ENCODE data around the gene KLK4.
"Not testable (repeated sequence)": the region's sequence is repeated elsewhere in the genome, so short reads cannot be mapped to it uniquely, and the experiment has no call there.

Gene KLK4

DNA sequence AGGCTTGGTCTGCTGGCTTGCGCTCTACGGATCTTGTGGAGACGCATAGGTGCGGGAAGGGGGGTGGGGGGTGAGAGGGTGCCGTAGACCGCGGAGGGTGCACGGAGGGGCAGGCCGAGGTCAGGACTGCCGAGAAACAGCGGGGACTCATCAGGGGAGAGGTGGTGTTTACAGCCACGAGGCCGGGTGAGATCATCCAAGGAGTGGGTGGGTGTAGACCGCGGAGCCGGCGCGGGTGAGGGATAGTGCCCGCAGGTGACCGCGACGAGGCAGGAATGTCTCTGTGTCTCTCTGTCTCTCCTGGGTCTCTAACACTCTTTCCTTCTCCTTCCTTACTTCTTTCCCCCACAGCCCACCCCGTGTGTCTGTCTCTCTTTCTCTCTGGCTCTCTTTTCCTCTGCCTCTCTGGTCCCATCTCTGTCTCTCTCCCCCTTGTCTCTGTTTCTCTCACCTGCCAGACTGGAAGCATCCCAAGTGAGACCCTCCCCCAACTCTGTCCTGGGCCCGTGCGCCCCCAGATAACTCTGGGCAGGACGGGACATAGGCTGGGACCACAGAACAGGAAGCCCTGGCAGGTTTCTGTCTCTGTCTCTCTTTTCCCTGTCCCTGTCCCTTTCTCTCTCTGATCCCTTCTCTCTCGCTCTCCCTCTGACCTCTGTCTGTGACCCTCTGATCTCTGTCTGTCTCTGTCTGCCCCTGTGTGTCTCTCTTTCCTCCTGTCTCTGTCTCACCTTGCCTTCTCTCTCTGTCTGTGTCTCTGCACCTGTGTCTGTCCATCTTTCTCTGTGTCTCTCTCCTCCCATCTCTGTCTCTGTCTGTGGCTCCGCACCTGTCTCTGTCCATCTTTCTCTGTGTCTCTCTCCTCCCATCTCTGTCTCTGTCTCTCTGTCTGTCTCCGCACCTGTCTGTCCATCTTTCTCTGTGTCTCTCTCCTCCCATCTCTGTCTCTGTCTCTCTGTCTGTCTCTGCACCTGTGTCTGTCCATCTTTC is 1.8 kb upstream of the KLK4 start:
- no peak for DNase-seq

DNA sequence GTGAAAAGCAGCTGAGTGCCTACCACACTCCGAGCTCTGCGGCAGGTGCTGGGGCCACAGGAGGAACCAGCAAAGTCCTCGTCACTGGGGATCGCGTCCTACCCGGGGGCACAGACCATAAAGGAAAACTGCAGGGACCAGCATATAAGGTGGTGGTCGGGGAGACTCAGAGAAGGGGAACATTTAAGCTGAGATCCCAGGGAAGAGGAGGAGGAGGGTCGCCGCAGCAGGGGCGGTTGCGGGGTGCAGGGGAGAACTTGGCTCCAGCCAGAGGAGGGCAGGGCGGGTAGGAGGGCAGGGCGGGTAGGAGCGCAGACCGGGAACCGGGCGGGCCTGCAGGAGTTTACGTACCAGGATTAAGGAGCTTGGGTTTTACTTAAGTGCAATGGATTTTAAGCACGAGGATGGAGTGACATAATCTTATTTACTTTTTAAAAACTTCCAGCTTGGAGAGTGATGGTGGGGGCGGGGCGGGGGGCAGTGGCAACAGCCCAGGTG is 956 bp upstream of the KLK4 start:
- DNase-seq: no peak

GRCh38 chr19:50910722-50911121 is 473 bp downstream of the KLK4 start:
- DNase-seq: no peak

- peak; percentile 71 for DNase-seq
Observed at GRCh38 chr19:50909240-50910070, 1.7 kb downstream of the KLK4 start.

GRCh38 chr19:50908336-50908735 is 2.9 kb downstream of the KLK4 start:
- DNase-seq: no peak

GRCh38 chr19:50906217-50906616 is 5.0 kb downstream of the KLK4 start:
- peak; percentile 62 for DNase-seq

DNA sequence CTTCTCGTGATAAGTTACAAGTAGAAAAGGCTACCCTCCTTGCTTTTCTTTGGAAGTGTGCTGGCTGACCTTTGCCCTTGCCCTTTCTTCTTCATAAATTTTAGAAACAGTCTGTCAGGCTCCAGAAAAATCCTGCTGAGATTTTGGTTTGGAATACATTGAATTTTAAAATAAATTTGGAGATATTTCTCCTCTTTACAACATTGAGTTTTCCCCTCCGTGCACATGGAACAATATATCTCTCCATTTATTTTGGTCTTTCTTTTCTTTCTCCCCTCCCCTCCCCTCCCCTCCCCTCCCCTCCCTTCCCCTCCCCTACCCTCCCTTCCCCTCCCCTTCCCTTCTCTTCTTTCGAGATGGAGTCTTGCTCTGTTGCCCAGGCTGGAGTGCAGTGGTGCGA is 8.6 kb downstream of the KLK4 start:
- no peak for DNase-seq

- DNase-seq: peak; percentile 49
Observed at GRCh38 chr19:50899569-50899968, 11.6 kb downstream of the KLK4 start.

- no peak for DNase-seq
Observed at GRCh38 chr19:50898018-50898417, 13.2 kb downstream of the KLK4 start.

DNA sequence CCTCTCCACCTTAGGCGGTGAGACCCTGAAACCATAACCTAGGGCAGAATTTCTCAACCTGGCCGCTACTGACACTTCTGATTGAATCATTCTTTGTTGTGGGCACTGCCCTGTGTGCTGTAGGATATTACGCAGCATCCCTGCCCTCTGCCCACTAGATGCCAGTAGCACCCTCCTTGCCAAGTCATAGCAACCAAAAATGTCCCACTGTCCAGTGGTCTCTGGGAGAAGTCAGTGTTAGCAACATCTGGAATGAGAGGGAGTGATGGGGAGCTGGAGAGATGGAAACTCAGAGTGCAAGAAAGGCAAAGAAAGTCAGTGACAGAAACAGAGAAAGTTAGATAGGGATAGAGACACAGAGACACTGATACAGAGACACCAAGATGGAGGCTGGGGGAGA is 13.6 kb downstream of the KLK4 start:
- no peak for DNase-seq

- peak; percentile 29 for DNase-seq
Observed at GRCh38 chr19:50897191-50897607, 14.0 kb downstream of the KLK4 start.

DNA sequence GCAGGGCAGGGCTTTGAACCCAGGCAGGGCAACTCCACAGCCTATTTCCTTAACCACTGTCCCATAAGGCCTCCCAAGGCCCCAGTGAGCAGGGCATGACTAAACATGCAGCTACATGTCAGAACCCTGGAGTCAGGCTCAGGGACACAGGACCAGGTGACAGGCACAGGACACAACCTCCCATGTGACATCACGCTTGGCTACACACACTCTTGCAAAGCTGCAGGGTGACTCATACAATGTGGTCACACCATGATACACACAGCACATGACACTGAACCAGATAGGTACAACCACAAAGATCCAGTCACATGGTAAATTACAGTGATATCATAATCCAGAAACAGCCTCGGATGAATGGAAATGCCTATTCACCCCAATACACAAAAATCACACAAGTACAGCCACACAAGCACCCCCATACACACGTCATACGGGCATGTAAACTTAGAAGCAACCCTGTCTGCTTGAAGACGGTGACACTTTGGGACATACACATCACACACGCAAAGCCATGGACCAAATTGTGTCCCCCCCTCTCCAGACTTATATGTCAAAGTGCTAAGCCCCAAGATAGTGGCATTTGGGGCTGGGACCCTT is 14.5 kb downstream of the KLK4 start:
- peak; percentile 51 for DNase-seq

- DNase-seq: not testable (repeated sequence)
Observed at GRCh38 chr19:50896089-50896590, 15.1 kb downstream of the KLK4 start.

GRCh38 chr19:50894478-50895356 is 16.5 kb downstream of the KLK4 start:
- DNase-seq: peak; percentile 22

GRCh38 chr19:50893047-50893736 is 18.0 kb downstream of the KLK4 start:
- peak; percentile 50 for DNase-seq

DNA sequence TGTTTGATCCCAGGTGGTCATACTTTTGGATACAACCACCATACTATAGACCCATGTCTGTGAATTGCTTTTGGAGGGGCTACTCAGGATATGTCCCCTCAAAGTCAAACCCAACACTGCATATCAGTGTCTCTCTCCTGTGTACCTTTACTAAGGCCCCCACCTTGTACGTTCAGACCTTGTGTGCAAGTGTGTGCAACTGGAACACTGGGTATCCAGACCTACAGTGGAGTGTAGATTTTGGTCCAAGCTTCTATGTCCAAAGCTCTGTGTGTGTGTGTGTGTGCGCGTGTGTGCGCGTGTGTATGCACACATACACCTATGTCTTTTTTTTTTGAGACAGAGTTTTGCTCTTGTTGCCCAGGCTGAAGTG is 20.0 kb downstream of the KLK4 start:
- no peak for DNase-seq

- DNase-seq: no peak
Observed at GRCh38 chr19:50890422-50891252, 20.6 kb downstream of the KLK4 start.

- no peak for DNase-seq
Observed at GRCh38 chr19:50889638-50890037, 21.6 kb downstream of the KLK4 start.

DNA sequence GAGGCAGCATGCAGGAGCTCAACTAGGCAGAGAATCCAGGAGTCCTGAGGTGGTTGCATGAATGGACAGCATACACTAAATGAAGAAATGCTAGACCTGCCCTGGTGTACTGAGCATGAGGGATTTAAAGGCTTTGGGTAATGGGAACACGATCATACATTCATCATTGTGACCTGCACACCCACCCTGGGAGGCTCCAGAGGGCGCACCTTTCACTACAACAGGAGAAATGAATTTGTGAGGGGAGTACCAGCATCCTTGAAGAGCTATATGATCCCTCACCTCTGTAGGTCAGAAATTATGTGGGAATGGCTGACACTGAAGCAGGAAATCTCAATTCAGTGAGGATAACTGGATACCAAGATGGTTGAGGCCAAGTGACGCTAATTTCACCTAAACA is 29.0 kb downstream of the KLK4 start:
- DNase-seq: no peak

GRCh38 chr19:50880241-50880640 is 31.0 kb downstream of the KLK4 start:
- DNase-seq: no peak
